HG03280 (cell line): ENCODE measurements around the gene WBP1.
"Not testable (repeated sequence)": the region's sequence is repeated elsewhere in the genome, so short reads cannot be mapped to it uniquely, and the experiment has no call there.

Experiments used
- ATAC-seq: cut with Tn5 transposase; IDR thresholded peaks from one replicate; pipeline ENCODE4 v1.9.1; 2021; ENCODE audit warnings: mild to moderate bottlenecking, moderate library complexity; ENCODE audit not compliant: unreplicated experiment

Gene WBP1

GRCh38 chr2:74481431-74481830 is 23.2 kb downstream of the WBP1 start:
- no peak for ATAC-seq

DNA sequence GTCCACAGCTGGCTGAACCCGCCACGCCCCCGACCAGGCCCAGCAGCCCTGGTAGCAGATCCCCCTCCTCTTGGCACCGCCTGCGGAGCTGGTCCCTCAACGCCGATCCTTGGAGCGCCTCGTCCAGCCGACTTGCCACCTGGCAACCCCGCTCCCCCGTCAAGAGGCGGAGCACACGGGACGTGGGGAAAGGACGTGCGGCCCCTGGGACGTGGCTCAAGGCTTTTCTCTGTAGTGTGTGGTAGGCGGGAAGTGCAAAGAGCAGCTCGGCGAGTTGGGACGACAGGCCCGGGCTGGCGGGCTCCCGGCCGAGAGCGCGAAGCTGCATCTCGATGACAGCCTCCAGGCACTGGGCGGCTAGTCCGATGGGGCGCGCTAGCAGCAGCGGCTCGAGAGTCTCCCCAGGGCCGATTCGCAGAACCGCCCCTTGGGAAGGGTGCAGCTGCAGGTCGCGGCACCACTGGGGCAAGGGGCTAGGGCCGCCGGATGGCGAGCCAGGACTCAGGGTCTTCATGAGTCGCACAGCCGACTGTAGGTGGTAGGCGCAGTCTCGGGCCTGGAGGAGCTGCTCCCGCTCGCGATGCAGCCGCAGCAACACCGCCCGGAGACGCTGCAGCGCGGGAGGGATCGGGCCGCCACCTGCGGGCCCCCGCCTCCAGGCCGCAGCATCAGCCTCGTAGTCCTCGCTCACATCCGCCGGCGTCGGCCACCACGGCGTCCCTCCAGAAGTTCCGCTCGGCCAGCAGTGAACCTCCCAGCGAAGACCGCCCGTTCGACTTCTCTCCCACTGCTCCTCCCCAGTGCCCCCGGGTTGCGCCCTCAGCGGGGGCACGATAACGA is 23.9 kb downstream of the WBP1 start:
- peak; percentile 29 for ATAC-seq

- peak; percentile 90 for ATAC-seq
Observed at GRCh38 chr2:74482801-74483674, 24.8 kb downstream of the WBP1 start, which contains the start of the genes CCDC142 and TTC31. Gene CCDC142 (minus strand): TSS chr2:74482998. CDS start chr2:74482837, 161 bp downstream. Gene TTC31 (plus strand): TSS chr2:74483081. CDS start chr2:74483096, 15 bp downstream.

GRCh38 chr2:74483675-74484164 is 25.5 kb downstream of the WBP1 start:
- not testable (repeated sequence) for ATAC-seq

GRCh38 chr2:74486141-74486540 is 27.9 kb downstream of the WBP1 start:
- ATAC-seq, result no peak

DNA sequence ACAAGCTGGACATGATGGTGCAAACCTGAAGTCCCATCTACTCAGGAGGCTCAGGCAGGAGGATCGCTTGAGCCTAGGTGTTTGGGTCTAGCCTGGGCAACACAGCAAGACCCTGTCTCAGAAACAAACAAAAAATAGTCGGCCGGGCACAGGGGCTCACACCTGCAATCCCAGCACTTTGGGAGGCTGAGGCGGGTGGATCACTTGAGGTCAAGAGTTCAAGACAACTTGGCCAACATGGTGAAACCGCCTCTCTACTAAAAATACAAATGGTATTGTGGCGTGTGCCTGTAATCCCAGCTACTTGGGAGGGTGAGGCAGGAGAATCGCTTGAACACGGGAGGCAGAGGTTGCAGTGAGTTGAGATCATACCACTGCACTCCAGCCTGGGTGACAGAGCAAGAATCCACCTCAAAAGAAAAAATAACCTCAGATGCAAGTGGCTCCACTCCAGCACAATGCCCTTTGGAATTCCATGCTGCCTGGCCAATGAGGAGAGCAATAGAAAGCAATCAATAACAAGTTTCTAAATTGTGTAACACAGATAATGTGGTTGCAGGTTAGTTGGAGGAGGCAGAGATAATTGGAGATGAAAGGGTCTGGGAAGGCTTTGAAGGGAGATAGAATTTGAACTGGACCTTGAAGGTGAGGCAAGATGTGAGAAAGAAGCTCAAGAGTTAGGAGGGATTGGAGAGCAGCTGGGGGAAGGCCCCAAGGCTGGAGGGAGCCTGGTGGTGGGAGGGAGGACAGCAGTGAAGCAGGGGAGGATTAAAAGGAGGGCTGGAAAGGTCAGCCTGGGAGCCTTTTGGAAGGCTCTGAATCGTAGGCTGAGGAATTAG is 30.6 kb downstream of the WBP1 start:
- no peak for ATAC-seq

- no peak for ATAC-seq
Observed at GRCh38 chr2:74489906-74490305, 31.7 kb downstream of the WBP1 start.

- no peak for ATAC-seq
Observed at GRCh38 chr2:74491648-74492544, 33.7 kb downstream of the WBP1 start.

DNA sequence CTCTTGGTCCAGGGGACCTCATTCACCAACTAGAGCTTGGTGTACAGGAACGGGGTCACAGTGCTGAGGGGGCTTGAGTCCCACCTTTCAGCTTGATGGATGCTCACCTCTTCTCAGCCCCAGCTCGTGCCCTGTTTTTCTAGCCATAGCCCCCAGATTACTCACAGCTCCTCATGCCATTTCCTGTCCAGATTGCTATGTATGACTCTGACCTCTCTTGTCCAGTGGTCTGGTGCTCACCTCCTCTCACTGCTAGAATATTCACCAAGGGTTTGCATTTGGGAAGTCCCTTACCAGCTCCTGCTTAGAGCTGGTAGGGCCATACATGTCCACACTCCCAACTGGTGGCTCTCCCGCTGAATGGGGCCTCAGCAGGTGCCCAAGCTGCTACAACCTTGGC is 35.3 kb downstream of the WBP1 start:
- ATAC-seq, result no peak

DNA sequence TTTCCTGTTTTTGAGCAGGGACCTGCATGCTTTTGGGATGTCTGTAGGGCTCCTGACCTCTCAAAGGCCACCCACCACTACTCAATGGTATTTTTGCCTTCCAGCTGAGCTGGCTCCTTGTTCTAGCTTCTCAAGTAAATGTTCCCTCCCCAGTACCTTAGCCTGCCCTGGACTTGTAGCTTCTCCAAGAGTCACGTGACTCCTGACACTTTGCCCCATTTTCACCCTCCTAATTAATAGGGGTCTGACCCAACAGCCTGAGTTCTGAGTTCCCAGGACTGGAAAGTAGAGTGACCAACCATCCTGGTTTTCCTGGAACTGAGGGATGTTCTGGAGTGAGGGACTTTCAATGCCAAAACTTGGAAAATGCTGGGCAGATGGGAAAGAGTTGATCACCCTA is 37.2 kb downstream of the WBP1 start:
- no peak for ATAC-seq

DNA sequence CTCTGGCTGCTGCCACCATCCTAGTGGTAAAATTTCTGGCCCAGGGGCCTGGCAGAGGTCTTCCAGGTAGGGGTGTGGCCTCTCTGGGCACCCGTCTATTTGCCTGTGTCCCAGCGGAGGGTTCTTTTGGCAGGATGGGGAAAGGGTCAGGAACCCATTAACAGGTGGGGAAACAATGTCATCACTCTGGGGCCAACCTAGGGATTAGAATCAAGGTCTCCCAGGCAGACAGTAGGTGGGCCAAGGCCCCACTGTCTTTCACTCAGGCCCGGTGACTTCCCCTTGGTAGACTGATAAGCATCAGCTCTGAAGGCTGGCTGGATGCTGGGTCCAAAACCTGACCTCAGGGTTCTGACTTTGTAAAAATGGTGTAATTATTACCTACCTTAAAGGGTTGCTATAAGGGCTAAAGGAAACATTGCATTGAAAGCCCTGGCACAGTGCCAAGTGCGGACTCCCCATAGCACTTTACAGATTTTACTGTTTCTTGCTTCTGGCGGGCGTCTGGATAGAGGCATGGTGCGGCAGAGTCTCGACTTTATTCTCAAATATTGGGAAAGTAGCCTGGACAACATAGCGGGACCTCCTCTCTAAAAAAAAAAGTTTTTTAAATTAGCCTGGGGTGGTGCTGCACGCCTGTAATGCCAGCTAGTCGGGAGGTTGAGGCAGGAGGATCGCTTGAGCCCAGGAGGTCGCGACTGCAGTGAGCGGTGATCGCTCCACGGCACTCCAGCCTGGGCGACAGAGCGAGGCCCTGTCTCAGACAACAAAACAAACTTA is 38.9 kb downstream of the WBP1 start:
- ATAC-seq, result no peak

DNA sequence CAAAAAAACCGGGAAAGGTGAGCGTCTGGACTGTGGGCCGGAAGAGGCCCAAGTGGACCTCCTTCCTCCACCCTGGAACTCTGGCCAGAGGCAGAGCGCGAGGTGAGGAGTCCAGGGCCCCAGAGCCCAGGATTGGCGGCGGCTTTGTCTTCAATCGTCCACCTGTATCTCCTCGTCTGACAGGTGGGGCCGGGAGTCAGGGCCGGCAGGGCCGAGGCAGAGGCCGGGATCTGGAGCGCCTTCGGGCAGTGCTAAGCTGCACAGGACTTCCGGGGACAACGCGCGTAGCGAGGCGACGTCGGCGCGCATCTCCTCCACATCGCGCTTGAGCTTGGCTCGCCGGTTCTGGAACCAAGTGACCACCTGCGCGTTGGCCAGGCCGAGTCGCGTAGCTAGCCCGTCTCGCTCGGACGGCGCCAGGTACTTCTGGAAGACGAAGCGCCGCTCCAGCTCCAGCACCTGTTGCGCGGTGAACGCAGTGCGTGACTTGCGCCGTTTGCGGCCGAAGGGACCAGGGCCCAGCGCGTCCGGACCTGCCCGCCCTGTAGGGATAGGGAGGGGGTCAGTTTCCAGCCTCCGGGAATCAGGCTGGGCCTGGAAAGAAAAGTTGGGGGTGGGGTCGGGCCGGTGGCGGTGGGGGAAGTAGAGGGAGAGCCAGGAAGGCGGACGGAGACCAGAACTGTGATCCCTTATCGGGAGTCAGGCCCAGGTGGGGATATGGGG is 39.7 kb downstream of the WBP1 start:
- ATAC-seq, result no peak

- no peak for ATAC-seq
Observed at GRCh38 chr2:74498500-74499266, 40.4 kb downstream of the WBP1 start.

GRCh38 chr2:74499267-74499939 is 41.2 kb downstream of the WBP1 start, which contains the start of gene LBX2:
Gene LBX2 (minus strand): TSS chr2:74499603. CDS start chr2:74499537, 66 bp downstream.
- ATAC-seq, result no peak

GRCh38 chr2:74499940-74500577 is 41.8 kb downstream of the WBP1 start:
- no peak for ATAC-seq

DNA sequence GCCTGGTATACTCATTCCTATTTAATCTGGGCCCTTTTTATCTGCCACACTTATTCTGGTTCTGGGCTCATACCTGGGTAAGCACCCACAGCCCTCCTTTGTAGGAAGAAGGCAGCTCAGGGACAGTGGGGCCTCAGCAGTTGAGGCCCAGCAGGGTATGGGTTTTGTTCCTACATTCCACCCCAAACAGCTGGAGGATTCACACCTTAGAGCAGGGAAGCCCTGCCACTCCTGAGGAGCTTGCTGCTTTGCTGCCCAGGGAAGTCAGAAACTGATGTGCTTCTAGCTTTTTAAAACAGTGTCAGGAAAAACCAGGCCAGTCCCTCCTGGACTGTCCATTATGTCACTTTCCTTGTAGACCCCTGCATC is 42.3 kb downstream of the WBP1 start:
- no peak for ATAC-seq
